Measurements from ENCODE around the gene FBXW9. TPM values are rescaled to one million over a fixed set of nuclear protein-coding genes. Genes with fewer than 3 reads are reported as not detected.

Gene FBXW9
- total and polyA plus RNA-seq, 2 of the 13 experiments (the other 11 are each of a cell fraction or from before 2014, with no cell fraction given), result 5.7 to 6.1 TPM

GRCh38 chr19:12669270-12670158 is 26.9 kb downstream of the FBXW9 start (continued):
- TF ChIP-seq, protein P1, sequence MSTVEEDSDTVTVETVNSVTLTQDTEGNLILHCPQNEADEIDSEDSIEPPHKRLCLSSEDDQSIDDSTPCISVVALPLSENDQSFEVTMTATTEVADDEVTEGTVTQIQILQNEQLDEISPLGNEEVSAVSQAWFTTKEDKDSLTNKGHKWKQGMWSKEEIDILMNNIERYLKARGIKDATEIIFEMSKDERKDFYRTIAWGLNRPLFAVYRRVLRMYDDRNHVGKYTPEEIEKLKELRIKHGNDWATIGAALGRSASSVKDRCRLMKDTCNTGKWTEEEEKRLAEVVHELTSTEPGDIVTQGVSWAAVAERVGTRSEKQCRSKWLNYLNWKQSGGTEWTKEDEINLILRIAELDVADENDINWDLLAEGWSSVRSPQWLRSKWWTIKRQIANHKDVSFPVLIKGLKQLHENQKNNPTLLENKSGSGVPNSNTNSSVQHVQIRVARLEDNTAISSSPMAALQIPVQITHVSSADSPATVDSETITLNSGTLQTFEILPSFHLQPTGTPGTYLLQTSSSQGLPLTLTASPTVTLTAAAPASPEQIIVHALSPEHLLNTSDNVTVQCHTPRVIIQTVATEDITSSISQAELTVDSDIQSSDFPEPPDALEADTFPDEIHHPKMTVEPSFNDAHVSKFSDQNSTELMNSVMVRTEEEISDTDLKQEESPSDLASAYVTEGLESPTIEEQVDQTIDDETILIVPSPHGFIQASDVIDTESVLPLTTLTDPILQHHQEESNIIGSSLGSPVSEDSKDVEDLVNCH (CRISPR knock-in tag; IDR thresholded peaks at IDR 0.05), result no peak
- peak; percentile 10; the same call in 1 of the 2 replicates for TF ChIP-seq MEIS2 (CRISPR knock-in tag; IDR thresholded peaks at IDR 0.05)
- peak; percentile 63; the same call in 1 of the 2 replicates for TF ChIP-seq ZMAT3 (CRISPR knock-in tag; conservative IDR thresholded peaks at IDR 0.05)
- TF ChIP-seq ZNF580 (CRISPR knock-in tag; IDR thresholded peaks at IDR 0.05; ENCODE audit: borderline replicate concordance, low read depth), result peak; percentile 81; the same call in 1 of the 2 replicates
- TF ChIP-seq KLF9 (CRISPR knock-in tag; IDR thresholded peaks at IDR 0.05; ENCODE audit: low read depth), result peak; percentile 22; the same call in 1 of the 2 replicates
- TF ChIP-seq SALL2 (CRISPR knock-in tag; IDR thresholded peaks at IDR 0.05), result no peak
- peak; percentile 61; the same call in 1 of the 2 replicates for TF ChIP-seq PHF21A (CRISPR knock-in tag; IDR thresholded peaks at IDR 0.05)
- peak; percentile 95 for TF ChIP-seq ZNF501 (CRISPR knock-in tag; IDR thresholded peaks at IDR 0.05)
- TF ChIP-seq HDAC2 (CRISPR knock-in tag; IDR thresholded peaks at IDR 0.05), result 0 out of 2 replicates have a peak, but pooled peaks have one; percentile 44
- TF ChIP-seq RFXANK (CRISPR knock-in tag; IDR thresholded peaks at IDR 0.05), result 0 out of 2 replicates have a peak, but pooled peaks have one; percentile 31
- TF ChIP-seq ZNF737 (CRISPR knock-in tag; IDR thresholded peaks at IDR 0.05; ENCODE audit: borderline replicate concordance), result 0 out of 2 replicates have a peak, but pooled peaks have one; percentile 15
- 0 out of 2 replicates have a peak, but pooled peaks have one; percentile 29 for TF ChIP-seq ZNF670 (CRISPR knock-in tag; IDR thresholded peaks at IDR 0.05; ENCODE audit: borderline replicate concordance)
- TF ChIP-seq FOXK2 (IDR thresholded peaks at IDR 0.05), result peak; percentile 90
- peak; percentile 26; the same call in 1 of the 2 replicates for TF ChIP-seq ZNF546 (CRISPR knock-in tag; conservative IDR thresholded peaks at IDR 0.05)
- peak; percentile 56; the same call in 1 of the 2 replicates for TF ChIP-seq SMAD3 (CRISPR knock-in tag; IDR thresholded peaks at IDR 0.05)
- TF ChIP-seq ZNF256 (CRISPR knock-in tag; conservative IDR thresholded peaks at IDR 0.05), result 0 out of 2 replicates have a peak, but pooled peaks have one; percentile 60
- TF ChIP-seq ZNF124 (CRISPR knock-in tag; IDR thresholded peaks at IDR 0.05), result peak; percentile 27; the same call in 1 of the 2 replicates
- no peak for TF ChIP-seq CEBPB (IDR thresholded peaks at IDR 0.05; ENCODE audit: borderline replicate concordance, low read depth, low read length)
- TF ChIP-seq CREM (IDR thresholded peaks at IDR 0.05), result peak; percentile 91
- TF ChIP-seq CREM (CRISPR knock-in tag; IDR thresholded peaks at IDR 0.05), result no peak
- TF ChIP-seq, protein P2, sequence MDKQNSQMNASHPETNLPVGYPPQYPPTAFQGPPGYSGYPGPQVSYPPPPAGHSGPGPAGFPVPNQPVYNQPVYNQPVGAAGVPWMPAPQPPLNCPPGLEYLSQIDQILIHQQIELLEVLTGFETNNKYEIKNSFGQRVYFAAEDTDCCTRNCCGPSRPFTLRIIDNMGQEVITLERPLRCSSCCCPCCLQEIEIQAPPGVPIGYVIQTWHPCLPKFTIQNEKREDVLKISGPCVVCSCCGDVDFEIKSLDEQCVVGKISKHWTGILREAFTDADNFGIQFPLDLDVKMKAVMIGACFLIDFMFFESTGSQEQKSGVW (CRISPR knock-in tag; IDR thresholded peaks at IDR 0.05; ENCODE audit: borderline replicate concordance), result no peak
- TF ChIP-seq ZNF660 (CRISPR knock-in tag; IDR thresholded peaks at IDR 0.05; ENCODE audit: borderline replicate concordance, low read depth), result no peak
- no peak for TF ChIP-seq ZNF207 (IDR thresholded peaks at IDR 0.05; ENCODE audit: borderline replicate concordance)
- no peak for TF ChIP-seq HMG20A (CRISPR knock-in tag; IDR thresholded peaks at IDR 0.05; ENCODE audit: borderline replicate concordance)
- TF ChIP-seq SPEN (CRISPR knock-in tag; IDR thresholded peaks at IDR 0.05; ENCODE audit: low read depth), result peak; percentile 85
- 0 out of 2 replicates have a peak, but pooled peaks have one; percentile 25 for TF ChIP-seq ESRRA (CRISPR knock-in tag; IDR thresholded peaks at IDR 0.05; ENCODE audit: low read depth)
- 0 out of 2 replicates have a peak, but pooled peaks have one; percentile 8 for TF ChIP-seq HIVEP1 (CRISPR knock-in tag; IDR thresholded peaks at IDR 0.05)
